Panc1 (cell line): ENCODE results near the gene PTGFRN.

ENCODE experiments used
- CTCF ChIP-seq: fragments of 450-650 bp; IDR thresholded peaks from 2 replicates; pipeline ENCODE4 v1.5.1; 2017; ENCODE audit warnings: mild to moderate bottlenecking
- POLR2AphosphoS5 ChIP-seq: IDR thresholded peaks from 2 replicates; pipeline ENCODE4 v1.6.1; 2012; ENCODE audit warnings: mild to moderate bottlenecking, low read depth, low read length, moderate library complexity
- REST ChIP-seq, 2 experiments: IDR thresholded peaks; 2 replicates each; pipeline ENCODE4 v1.6.1; 2011 to 2012; ENCODE audit warnings: low read depth in 2 of 2, control low read depth in 1 of 2, low read length in 1 of 2, mild to moderate bottlenecking in 1 of 2, moderate library complexity in 1 of 2; ENCODE audit not compliant: insufficient read depth in 1 of 2

GRCh38 chr1:116988248-116988647 is 78.5 kb downstream of the PTGFRN start:
- TF ChIP-seq CTCF (no peak), POLR2AphosphoS5 (no peak), REST (IDR thresholded peaks at IDR 0.05; ENCODE audit: insufficient read depth in 1 of 2, low read depth in 2 of 2, low read length in 1 of 2) (no peak)
